ENCODE measurements around the gene PSMB10. TPM values are rescaled to one million over a fixed set of nuclear protein-coding genes. Genes with fewer than 3 reads are reported as not detected.

The PSMB10 gene
- total RNA-seq, 1 experiment from 2014 or later = 26.9 TPM

- Histone ChIP-seq H3K9me3 (no peaks in the 10 kb centered on the region), H3K4me1 (peaks cover 16% of the 10 kb centered on the region), H3K36me3 (ENCODE audit: control insufficient read depth, insufficient read depth, low read length) (peaks cover 4% of the 10 kb centered on the region), H3K27me3 (replicated peaks; ENCODE audit: control insufficient read depth, insufficient read depth, low read length) (no peaks in the 10 kb centered on the region), H3K4me3 (ENCODE audit: low read depth, low read length) (no peak overlapping the region)
- no peak for TF ChIP-seq CTCF (IDR thresholded peaks at IDR 0.05; ENCODE audit: insufficient read depth in 1 of 2, low read depth in 1 of 2, low read length in 1 of 2, severe bottlenecking in 1 of 2, unreplicated experiment in 1 of 2)
- no peak for DNase-seq
- POLR2A ChIA-PET = interaction anchor here (0.5 to 3.1 kb wide), 2 partner anchors 74 to 127 kb away, joined by 3 to 14 read pairs; partner anchors contain the start of genes RANBP10 and TSNAXIP1
- CTCF ChIA-PET = interaction anchor here (4.2 kb wide), 1 partner anchor 49 kb away, joined by 47 read pairs; the partner anchor contains the start of gene NRN1L
- intact Hi-C loops (cut with micrococcal nuclease; ENCODE audit: unreplicated experiment) = loop anchor here (2.0 to 10.0 kb wide), 2 partner anchors 41 to 409 kb away; partner anchors contain the start of genes PSKH1 and RIPOR1
- Mint-ChIP-seq H3K27me3 (ENCODE audit: insufficient read depth, unreplicated experiment) (no peaks in the 10 kb centered on the region), H3K4me3 (ENCODE audit: unreplicated experiment) (peak overlapping the region; percentile 97), H3K27ac (ENCODE audit: unreplicated experiment) (peak overlapping the region; percentile 95), H3K9me3 (ENCODE audit: unreplicated experiment) (no peaks in the 10 kb centered on the region), H3K4me1 (ENCODE audit: low read depth, unreplicated experiment) (peaks cover 28% of the 10 kb centered on the region), H3K36me3 (ENCODE audit: insufficient read depth, unreplicated experiment) (peaks cover 65% of the 10 kb centered on the region)
- BruUV-seq (replicated peaks) = no TSS peak
These were observed 2.8 kb downstream of the PSMB10 start for GRCh38 chr16:67933805-67934204.

- H3K9me3 Mint-ChIP-seq (ENCODE audit: unreplicated experiment) = no peaks in the 10 kb centered on the region
- TF ChIP-seq CTCF (IDR thresholded peaks at IDR 0.05; ENCODE audit: insufficient read depth in 1 of 2, low read depth in 1 of 2, low read length in 1 of 2, severe bottlenecking in 1 of 2, unreplicated experiment in 1 of 2) = no peak
- Histone ChIP-seq H3K9me3 (no peaks in the 10 kb centered on the region), H3K4me3 (ENCODE audit: low read depth, low read length) (no peak overlapping the region), H3K27me3 (replicated peaks; ENCODE audit: control insufficient read depth, insufficient read depth, low read length) (no peaks in the 10 kb centered on the region), H3K36me3 (ENCODE audit: control insufficient read depth, insufficient read depth, low read length) (peaks cover 8% of the 10 kb centered on the region), H3K4me1 (peaks cover 16% of the 10 kb centered on the region)
- H3K36me3 Mint-ChIP-seq (ENCODE audit: insufficient read depth, unreplicated experiment) = peaks cover 63% of the 10 kb centered on the region
- no peak overlapping the region for H3K4me3 Mint-ChIP-seq (ENCODE audit: unreplicated experiment)
- intact Hi-C loops (cut with micrococcal nuclease; ENCODE audit: unreplicated experiment) = loop anchor here (10.0 kb wide), 1 partner anchor 408 kb away; the partner anchor contains the start of gene RIPOR1
- DNase-seq = no peak
- POLR2A ChIA-PET = no interaction called here
- no TSS peak for BruUV-seq (replicated peaks)
- CTCF ChIA-PET = interaction anchor here (0.5 to 0.7 kb wide), 2 partner anchors 117 to 260 kb away, joined by 4 to 7 read pairs; no protein-coding TSS in a partner anchor
- no peaks in the 10 kb centered on the region for H3K27me3 Mint-ChIP-seq (ENCODE audit: insufficient read depth, unreplicated experiment)
- H3K4me1 Mint-ChIP-seq (ENCODE audit: low read depth, unreplicated experiment) = peaks cover 27% of the 10 kb centered on the region
- H3K27ac Mint-ChIP-seq (ENCODE audit: unreplicated experiment) = no peak overlapping the region
These were observed 4.2 kb downstream of the PSMB10 start for GRCh38 chr16:67932462-67932840.

- peak in 1 of 2 experiments; percentile 62 for DNase-seq
- Histone ChIP-seq H3K27me3 (replicated peaks; ENCODE audit: control insufficient read depth, insufficient read depth, low read length) (no peaks in the 10 kb centered on the region), H3K9me3 (no peaks in the 10 kb centered on the region), H3K36me3 (ENCODE audit: control insufficient read depth, insufficient read depth, low read length) (peaks cover 8% of the 10 kb centered on the region), H3K4me1 (peaks cover 11% of the 10 kb centered on the region), H3K4me3 (ENCODE audit: low read depth, low read length) (no peak within 1 kb of the TSS)
- Mint-ChIP-seq H3K27me3 (ENCODE audit: insufficient read depth, unreplicated experiment) (no peaks in the 10 kb centered on the region), H3K4me1 (ENCODE audit: low read depth, unreplicated experiment) (peaks cover 21% of the 10 kb centered on the region), H3K9me3 (ENCODE audit: unreplicated experiment) (no peaks in the 10 kb centered on the region), H3K4me3 (ENCODE audit: unreplicated experiment) (no peak within 1 kb of the TSS), H3K36me3 (ENCODE audit: insufficient read depth, unreplicated experiment) (peaks cover 57% of the 10 kb centered on the region), H3K27ac (ENCODE audit: unreplicated experiment) (no peak within 1 kb of the TSS)
- ChIA-PET CTCF (interaction anchor here (0.5 to 1.9 kb wide), 2 partner anchors 49 to 116 kb away, joined by 7 to 11 read pairs; no protein-coding TSS in a partner anchor), POLR2A (no interaction called here)
- peak; percentile 44 to 50 for TF ChIP-seq CTCF (IDR thresholded peaks at IDR 0.05; ENCODE audit: insufficient read depth in 1 of 2, low read depth in 1 of 2, low read length in 1 of 2, severe bottlenecking in 1 of 2, unreplicated experiment in 1 of 2)
- no TSS peak for BruUV-seq (replicated peaks)
- intact Hi-C loops (cut with micrococcal nuclease; ENCODE audit: unreplicated experiment) = loop anchor here (10.0 kb wide), 1 partner anchor 407 kb away; the partner anchor contains the start of gene RIPOR1
These were observed 4.8 kb downstream of the PSMB10 start, which contains the start of gene CTRL for GRCh38 chr16:67931712-67932461. Gene CTRL (minus strand): TSS chr16:67931862. CDS start chr16:67931852, 10 bp downstream.

Data from Caco-2 (cell line).